H1 (cell line): ENCODE data around the gene GBGT1. TPM values are rescaled to one million over a fixed set of nuclear protein-coding genes. Genes with fewer than 3 reads are reported as not detected.

Experiments
- BACH1 ChIP-seq: IDR thresholded peaks from 2 replicates; pipeline ENCODE4 v1.6.1; 2012; ENCODE audit warnings: low read length, improper control_type of control experiment
- KDM1A ChIP-seq: fragments of 200-600, 300-600 bp; sonication (generic); IDR thresholded peaks from 2 replicates; pipeline ENCODE4 v1.7.1; 2016; ENCODE audit warnings: mild to moderate bottlenecking, low read length, borderline replicate concordance
- RBBP5 ChIP-seq: IDR thresholded peaks from 2 replicates; pipeline ENCODE4 v1.7.1; 2012; ENCODE audit warnings: low read depth, mild to moderate bottlenecking, inconsistent platforms, low read length, moderate library complexity, borderline replicate concordance
- SP1 ChIP-seq: IDR thresholded peaks from 2 replicates; pipeline ENCODE4 v1.6.1; 2011; ENCODE audit warnings: low read depth, low read length
- SRF ChIP-seq: IDR thresholded peaks from 2 replicates; pipeline ENCODE4 v1.6.1; 2011; ENCODE audit warnings: mild to moderate bottlenecking, low read depth, low read length, moderate library complexity
- polyA plus RNA-seq, 7 experiments: library from polyadenylated mRNA; depleted of rRNA in 3 of 7; stranded (reverse) in 5 of 7; unstranded in 2 of 7; fragments of >200 nt in 5 of 7; fragments of 200-250 nt in 2 of 7; gene quantifications; 1 replicate in 5 of 7; 2 replicates in 1 of 7; 4 replicates in 1 of 7; pipeline versions ENCODE4 v1.2.1 to v1.2.3, GENCODE V29; 2011 to 2013; ENCODE audit warnings: missing spikeins in 2 of 7, mixed read lengths in 2 of 7
- total RNA-seq: library from RNA; stranded (reverse); fragmentation: NEBNext Ultra II Directional; extraction: Animal tissue kit (Norgen Biotek cat#: 25700); gene quantifications from 2 replicates; pipeline ENCODE4 v1.2.1, GENCODE V29; 2021

Gene GBGT1
- total and polyA plus RNA-seq, 2 of the 8 experiments (the other 6 are each of a cell fraction or from before 2014, with no cell fraction given), result 7.1 to 9.7 TPM

GRCh38 chr9:133167769-133168168 lies 4.1 kb upstream of the GBGT1 start (continued):
- no peak for TF ChIP-seq RBBP5
- TF ChIP-seq SRF, result no peak
- no peak for TF ChIP-seq BACH1
- TF ChIP-seq KDM1A, result no peak
- no peak for TF ChIP-seq SP1
